Nephron (organoid): ENCODE measurements around the gene CERS6.

Source experiments
- H3K27ac Mint-ChIP-seq, 3 experiments: 2 replicates each; pipeline ENCODE4 v1.8.0; 2020; ENCODE audit warnings: mixed read lengths in 3 of 3, mild to moderate bottlenecking in 2 of 3, moderate library complexity in 1 of 3
- H3K27me3 Mint-ChIP-seq: 2 replicates; pipeline ENCODE4 v1.8.0; 2021; ENCODE audit warnings: low read depth, mild to moderate bottlenecking, moderate library complexity, mixed read lengths
- H3K36me3 Mint-ChIP-seq: 2 replicates; pipeline ENCODE4 v1.8.0; 2020; ENCODE audit warnings: low read depth, mixed read lengths
- H3K4me1 Mint-ChIP-seq: 2 replicates; pipeline ENCODE4 v1.8.0; 2020; ENCODE audit warnings: mixed read lengths
- H3K4me3 Mint-ChIP-seq, 3 experiments: 2 replicates each; pipeline ENCODE4 v1.8.0; 2020; ENCODE audit warnings: mild to moderate bottlenecking in 3 of 3, mixed read lengths in 3 of 3, moderate library complexity in 2 of 3
- H3K9me3 Mint-ChIP-seq: 2 replicates; pipeline ENCODE4 v1.8.0; 2020; ENCODE audit warnings: mixed read lengths
- CTCF ChIP-seq, 3 experiments: fragments of 200-600 bp; sonication (generic); IDR thresholded peaks; one replicate each; pipeline ENCODE4 v1.5.0; 2021; ENCODE audit warnings: antibody characterized with exemption in 3 of 3; ENCODE audit not compliant: unreplicated experiment in 3 of 3

Gene CERS6

DNA sequence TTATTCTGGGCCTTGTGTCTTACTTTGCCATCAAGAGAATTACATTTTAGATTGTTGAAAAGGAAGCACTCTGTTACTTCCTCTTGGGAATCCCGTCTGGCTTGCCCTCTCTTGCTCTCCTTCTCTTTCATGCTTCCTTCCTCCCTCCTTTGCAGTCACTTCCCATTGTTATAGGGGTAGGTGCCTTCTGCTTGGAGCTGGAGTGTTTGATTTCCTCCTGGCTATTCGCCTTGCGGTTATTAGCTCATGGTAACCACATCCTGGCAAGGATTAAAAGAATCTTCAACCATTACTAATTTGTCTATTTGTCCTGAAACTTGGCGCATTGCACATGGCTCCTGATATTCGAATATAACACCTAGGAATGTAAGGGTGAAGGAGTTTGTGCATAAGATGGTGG lies 115.0 kb downstream of the CERS6 start:
- Mint-ChIP-seq H3K36me3 (peaks cover 3% of the 10 kb centered on the region), H3K4me1 (peaks cover 49% of the 10 kb centered on the region), H3K27ac (no peak overlapping the region), H3K4me3 (no peak overlapping the region), H3K9me3 (no peaks in the 10 kb centered on the region), H3K27me3 (no peaks in the 10 kb centered on the region)
- TF ChIP-seq CTCF (IDR thresholded peaks at IDR 0.05; ENCODE audit: unreplicated experiment in 3 of 3) = no peak

GRCh38 chr2:168573128-168573903 lies 117.2 kb downstream of the CERS6 start:
- Mint-ChIP-seq H3K27ac (no peak overlapping the region), H3K4me1 (peaks cover 32% of the 10 kb centered on the region), H3K27me3 (no peaks in the 10 kb centered on the region), H3K36me3 (peaks cover 3% of the 10 kb centered on the region), H3K9me3 (no peaks in the 10 kb centered on the region), H3K4me3 (no peak overlapping the region)
- no peak for TF ChIP-seq CTCF (IDR thresholded peaks at IDR 0.05; ENCODE audit: unreplicated experiment in 3 of 3)

DNA sequence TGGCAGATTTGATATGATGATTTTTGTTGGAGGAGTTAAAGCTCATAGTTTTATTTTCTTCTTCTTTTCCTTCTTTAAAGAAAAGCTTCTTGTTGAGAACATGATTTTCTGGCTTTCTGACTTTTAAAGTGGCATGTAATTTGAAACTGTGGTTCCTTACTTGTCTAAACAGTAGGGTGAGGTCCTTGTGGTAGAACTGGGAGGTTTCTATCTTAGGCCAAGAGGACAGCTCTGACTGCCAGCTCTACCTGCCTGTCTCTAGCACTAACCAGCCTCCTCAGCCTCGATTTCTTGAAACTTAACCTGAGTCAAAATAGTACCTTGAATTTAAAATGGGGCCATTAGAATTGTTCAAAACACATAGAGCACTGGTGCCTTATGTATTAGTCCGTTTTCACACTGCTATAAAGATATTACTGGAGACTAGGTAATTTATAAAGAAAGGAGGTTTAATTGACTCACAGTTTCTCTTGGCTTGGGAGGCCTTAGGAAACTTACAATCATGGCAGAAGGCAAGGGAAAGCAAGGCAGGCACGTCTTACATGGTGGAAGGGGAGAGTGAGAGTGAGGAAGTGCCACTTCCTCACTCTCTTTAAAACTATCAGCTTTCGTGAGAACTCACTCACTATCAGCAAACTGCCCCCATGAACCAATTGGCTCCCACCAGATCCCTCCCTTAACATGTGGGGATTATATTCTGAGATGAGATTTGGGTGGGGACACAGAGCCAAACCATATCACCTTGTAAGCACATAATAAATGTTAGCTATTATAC lies 119.0 kb downstream of the CERS6 start:
- H3K27ac Mint-ChIP-seq = peak overlapping the region in 1 of 3 experiments; percentile 14
- no peaks in the 10 kb centered on the region for H3K9me3 Mint-ChIP-seq
- no peaks in the 10 kb centered on the region for H3K36me3 Mint-ChIP-seq
- no peaks in the 10 kb centered on the region for H3K27me3 Mint-ChIP-seq
- no peak overlapping the region for H3K4me3 Mint-ChIP-seq
- no peak for TF ChIP-seq CTCF (IDR thresholded peaks at IDR 0.05; ENCODE audit: unreplicated experiment in 3 of 3)
- peaks cover 20% of the 10 kb centered on the region for H3K4me1 Mint-ChIP-seq

DNA sequence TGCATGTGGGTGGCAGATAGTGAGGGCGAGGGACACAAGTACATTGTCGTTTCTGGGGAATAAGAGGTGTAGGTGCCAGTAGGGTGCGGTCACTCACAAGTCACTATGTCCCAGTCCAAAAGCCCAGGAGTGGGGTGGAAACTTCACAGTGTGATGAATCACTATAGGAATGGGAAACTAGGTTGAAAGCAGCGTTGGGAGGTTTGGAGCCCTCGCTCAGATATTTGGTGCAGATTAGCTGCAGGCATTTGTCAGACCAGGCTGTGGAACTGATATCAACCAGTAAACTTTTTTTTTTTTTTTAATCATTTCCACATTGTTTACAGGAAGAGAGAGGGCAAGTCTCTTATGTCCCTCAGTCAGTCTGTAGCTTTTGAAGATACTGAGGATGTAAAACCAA lies 121.8 kb downstream of the CERS6 start:
- Mint-ChIP-seq H3K4me3 (no peak overlapping the region), H3K9me3 (no peaks in the 10 kb centered on the region), H3K4me1 (peaks cover 21% of the 10 kb centered on the region), H3K27ac (no peak overlapping the region), H3K36me3 (no peaks in the 10 kb centered on the region), H3K27me3 (no peaks in the 10 kb centered on the region)
- no peak for TF ChIP-seq CTCF (IDR thresholded peaks at IDR 0.05; ENCODE audit: unreplicated experiment in 3 of 3)

DNA sequence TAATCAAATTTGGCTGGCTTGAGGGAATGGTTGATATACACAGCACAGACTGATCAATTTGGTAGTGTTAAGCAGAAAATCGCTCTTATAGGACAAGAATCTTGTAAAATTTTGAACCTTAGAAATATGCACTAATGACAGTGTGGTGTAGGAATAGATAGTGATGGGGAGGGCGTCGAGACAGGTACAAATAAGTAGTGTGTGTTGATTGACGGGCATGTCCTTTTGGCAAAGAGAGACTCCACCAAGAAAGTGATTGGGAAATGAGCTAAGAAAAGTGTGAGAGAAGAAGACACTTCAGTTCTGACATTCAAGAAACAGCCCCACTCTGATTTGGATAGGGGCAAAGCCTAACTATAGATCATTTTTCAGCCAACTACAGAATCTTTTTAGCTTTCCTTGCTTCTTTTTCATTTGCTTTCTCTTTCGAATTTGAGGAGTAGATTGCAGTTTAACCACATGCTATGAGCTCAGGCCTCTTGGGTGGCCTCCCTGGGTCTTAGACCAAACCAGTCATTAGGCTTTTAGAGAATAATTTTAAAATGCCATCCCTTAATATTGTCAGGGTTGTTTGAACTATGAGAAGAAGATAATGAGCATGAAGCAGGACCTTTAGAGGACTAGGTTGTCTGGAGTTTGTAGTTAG lies 127.1 kb downstream of the CERS6 start:
- no peak for TF ChIP-seq CTCF (IDR thresholded peaks at IDR 0.05; ENCODE audit: unreplicated experiment in 3 of 3)
- H3K27me3 Mint-ChIP-seq = no peaks in the 10 kb centered on the region
- H3K9me3 Mint-ChIP-seq = no peaks in the 10 kb centered on the region
- peaks cover 33% of the 10 kb centered on the region for H3K4me1 Mint-ChIP-seq
- no peaks in the 10 kb centered on the region for H3K36me3 Mint-ChIP-seq
- no peak overlapping the region for H3K27ac Mint-ChIP-seq
- H3K4me3 Mint-ChIP-seq = no peak overlapping the region
